Smooth muscle cell (in vitro differentiated cells): Measurements from ENCODE around the gene INPP5A. TPM values are rescaled to one million over a fixed set of nuclear protein-coding genes. Genes with fewer than 3 reads are reported as not detected.

Source experiments
- DNase-seq: peaks from one replicate; lab custom pipeline; 2025; ENCODE audit not compliant: unreplicated experiment; lab: John Stamatoyannopoulos, UW
- H2AFZ ChIP-seq: fragments of 200-600 bp; sonication (generic); 2 replicates; pipeline ENCODE4 v1.6.0; 2016; ENCODE audit warnings: antibody characterized with exemption, low read depth, mild to moderate bottlenecking
- H3F3A ChIP-seq: fragments of 200-600 bp; sonication (generic); 2 replicates; pipeline ENCODE4 v1.6.0; 2017; ENCODE audit warnings: antibody characterized with exemption, low read depth
- H3K27ac ChIP-seq: fragments of 200-600 bp; sonication (generic); 2 replicates; pipeline ENCODE4 v1.5.1; 2016; ENCODE audit warnings: low read depth, mild to moderate bottlenecking
- H3K27me3 ChIP-seq: fragments of 200-600 bp; sonication (generic); 2 replicates; pipeline ENCODE4 v1.6.1; 2016; ENCODE audit warnings: low read depth, mild to moderate bottlenecking
- H3K36me3 ChIP-seq: fragments of 200-600 bp; sonication (generic); 2 replicates; pipeline ENCODE4 v1.5.1; 2016; ENCODE audit warnings: low read depth
- H3K4me1 ChIP-seq: fragments of 200-600 bp; sonication (generic); 2 replicates; pipeline ENCODE4 v1.5.1; 2016; ENCODE audit warnings: low read depth
- H3K4me2 ChIP-seq: fragments of 200-600 bp; sonication (generic); 2 replicates; pipeline ENCODE4 v1.6.0; 2016; ENCODE audit warnings: mild to moderate bottlenecking
- H3K4me3 ChIP-seq: fragments of 200-600 bp; sonication (generic); 2 replicates; pipeline ENCODE4 v1.5.1; 2016; ENCODE audit warnings: mild to moderate bottlenecking
- H3K79me2 ChIP-seq: fragments of 200-600 bp; sonication (generic); 2 replicates; pipeline ENCODE4 v1.6.0; 2016; ENCODE audit warnings: low read depth, mild to moderate bottlenecking
- H3K9ac ChIP-seq: fragments of 200-600 bp; sonication (generic); 2 replicates; pipeline ENCODE4 v1.6.0; 2016; ENCODE audit warnings: low read depth
- H3K9me3 ChIP-seq: fragments of 200-600 bp; sonication (generic); replicated peaks from 2 replicates; pipeline ENCODE4 v1.5.1; 2016; ENCODE audit warnings: low read depth
- H4K20me1 ChIP-seq: fragments of 200-600 bp; sonication (generic); 2 replicates; pipeline ENCODE4 v1.6.0; 2016; ENCODE audit warnings: low read depth
- WGBS: methylation state at CpG from one replicate; pipeline ENCODE4 v1.1.7; 2016; ENCODE audit warnings: low lambda C conversion rate; 5-methylcytosine and 5-hydroxymethylcytosine counted together
- polyA plus RNA-seq: library from polyadenylated mRNA; unstranded; fragments of >200 nt; fragmentation: Nextera tagmentation; extraction: Ambion mirVana; gene quantifications from 2 replicates; pipeline ENCODE4 v1.2.1, GENCODE V29; 2016
- total RNA-seq: library from RNA; depleted of rRNA; stranded (reverse); fragments of >200 nt; gene quantifications from 2 replicates; pipeline ENCODE4 v1.2.3, GENCODE V29; 2014
- TF ChIP-seq, protein P1 (sequence below): fragments of 200-600 bp; sonication (generic); IDR thresholded peaks from 2 replicates; pipeline ENCODE4 v1.5.1; 2017; ENCODE audit warnings: borderline replicate concordance, mild to moderate bottlenecking, antibody characterized with exemption; ENCODE audit not compliant: insufficient read depth, poor library complexity, severe bottlenecking

INPP5A gene
- total and polyA plus RNA-seq, 2 experiments from 2014 or later, result 48.0 to 55.9 TPM

DNA sequence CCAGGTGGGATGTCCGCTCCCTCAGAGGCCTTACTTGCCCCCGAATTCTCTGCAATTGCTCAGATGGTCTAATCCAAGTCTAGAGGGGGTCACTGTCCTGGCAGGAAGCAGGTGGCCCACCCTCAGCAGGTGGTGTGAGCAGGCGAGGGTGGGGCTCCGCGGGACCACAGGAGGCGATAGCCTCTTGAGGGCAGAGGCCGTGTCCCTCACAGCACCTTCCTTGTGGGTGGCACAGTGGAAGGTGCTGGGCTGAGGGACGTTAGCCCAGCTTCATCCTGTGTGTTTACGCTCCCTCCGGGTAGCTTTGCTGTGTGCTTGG lies 38.3 kb upstream of the INPP5A start:
- DNase-seq, result no peak
- no peak overlapping the region for H3K27ac ChIP-seq
- no peak overlapping the region for H3K4me2 ChIP-seq
- TF ChIP-seq, protein P1, sequence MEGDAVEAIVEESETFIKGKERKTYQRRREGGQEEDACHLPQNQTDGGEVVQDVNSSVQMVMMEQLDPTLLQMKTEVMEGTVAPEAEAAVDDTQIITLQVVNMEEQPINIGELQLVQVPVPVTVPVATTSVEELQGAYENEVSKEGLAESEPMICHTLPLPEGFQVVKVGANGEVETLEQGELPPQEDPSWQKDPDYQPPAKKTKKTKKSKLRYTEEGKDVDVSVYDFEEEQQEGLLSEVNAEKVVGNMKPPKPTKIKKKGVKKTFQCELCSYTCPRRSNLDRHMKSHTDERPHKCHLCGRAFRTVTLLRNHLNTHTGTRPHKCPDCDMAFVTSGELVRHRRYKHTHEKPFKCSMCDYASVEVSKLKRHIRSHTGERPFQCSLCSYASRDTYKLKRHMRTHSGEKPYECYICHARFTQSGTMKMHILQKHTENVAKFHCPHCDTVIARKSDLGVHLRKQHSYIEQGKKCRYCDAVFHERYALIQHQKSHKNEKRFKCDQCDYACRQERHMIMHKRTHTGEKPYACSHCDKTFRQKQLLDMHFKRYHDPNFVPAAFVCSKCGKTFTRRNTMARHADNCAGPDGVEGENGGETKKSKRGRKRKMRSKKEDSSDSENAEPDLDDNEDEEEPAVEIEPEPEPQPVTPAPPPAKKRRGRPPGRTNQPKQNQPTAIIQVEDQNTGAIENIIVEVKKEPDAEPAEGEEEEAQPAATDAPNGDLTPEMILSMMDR, result no peak
- H3K4me3 ChIP-seq, result no peak overlapping the region
- H3K79me2 ChIP-seq, result no peaks in the 10 kb centered on the region
- H3K9ac ChIP-seq, result no peak overlapping the region
- H3F3A ChIP-seq, result no peaks in the 10 kb centered on the region
- WGBS, result 93% methylated on average over 10 of the region's 10 CpGs
- H4K20me1 ChIP-seq, result no peaks in the 10 kb centered on the region
- no peaks in the 10 kb centered on the region for H3K27me3 ChIP-seq
- H3K9me3 ChIP-seq, result no peaks in the 10 kb centered on the region
- H3K36me3 ChIP-seq, result no peaks in the 10 kb centered on the region
- H3K4me1 ChIP-seq, result no peaks in the 10 kb centered on the region
- no peak overlapping the region for H2AFZ ChIP-seq

DNA sequence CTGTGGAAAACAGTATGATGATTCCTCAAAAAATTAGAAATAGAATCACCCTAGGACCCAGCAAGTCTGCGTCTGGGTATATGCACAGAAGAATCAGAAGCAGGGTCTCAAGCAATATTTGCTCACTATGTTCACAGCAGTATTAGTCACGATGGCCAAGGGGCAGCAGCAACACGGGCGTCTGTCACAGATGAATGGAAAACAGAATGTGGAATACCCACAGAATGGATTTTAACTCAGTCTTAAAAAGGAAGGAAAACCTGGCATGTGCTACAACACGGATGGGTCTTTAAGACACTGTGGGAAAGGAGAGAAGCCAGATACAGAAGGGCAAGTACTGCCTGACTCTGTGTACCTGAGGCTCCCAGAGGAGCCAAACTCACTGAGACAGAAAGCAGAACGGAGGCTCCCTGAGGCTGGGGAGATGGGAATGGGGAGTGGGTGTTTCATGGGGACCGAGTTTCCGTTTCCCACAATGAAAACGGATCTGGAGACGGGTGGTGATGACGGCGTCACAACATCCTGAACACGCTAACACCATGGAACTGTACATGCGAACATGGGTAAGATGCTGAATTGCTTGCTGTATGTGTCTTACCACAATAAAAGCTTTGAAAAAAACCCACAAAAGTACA lies 36.7 kb upstream of the INPP5A start:
- Histone ChIP-seq H2AFZ (no peak overlapping the region), H3K4me1 (no peaks in the 10 kb centered on the region)
- WGBS, result 92% methylated on average over 14 of the region's 14 CpGs

DNA sequence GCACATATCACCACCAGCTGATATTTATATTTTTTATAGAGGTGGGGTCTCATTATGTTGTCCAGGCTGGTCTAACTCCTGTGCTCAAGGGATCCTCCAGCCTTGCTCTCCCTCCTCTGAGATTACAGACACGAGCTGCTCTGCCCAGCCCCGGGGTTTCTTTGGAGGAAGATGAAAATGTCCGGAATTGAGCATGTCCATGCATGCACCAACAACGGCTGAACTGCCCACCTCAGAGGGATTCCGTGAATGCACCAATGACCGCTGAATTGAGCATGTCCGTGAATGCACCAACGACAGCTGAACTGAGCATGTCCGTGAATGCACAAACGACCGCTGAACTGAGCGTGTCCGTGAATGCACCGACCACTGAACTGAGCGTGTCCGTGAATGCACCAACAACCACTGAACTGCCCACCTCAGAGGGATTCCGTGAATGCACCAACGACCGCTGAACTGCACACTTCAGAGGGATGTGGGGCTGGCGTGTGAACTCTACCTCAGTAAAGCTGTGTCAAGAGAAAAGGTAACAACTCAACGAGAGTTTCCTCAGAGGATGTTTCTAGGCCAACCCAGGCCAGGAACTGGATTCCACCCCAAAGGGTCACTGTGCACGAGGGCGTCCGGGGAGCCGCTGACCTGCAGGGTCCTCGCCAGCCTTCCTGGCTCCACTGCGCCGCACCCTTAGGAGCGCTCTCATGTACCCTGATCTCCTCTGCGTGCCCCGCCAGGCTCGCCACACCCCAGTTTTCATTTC lies 34.9 kb upstream of the INPP5A start:
- 85% methylated on average over 31 of the region's 32 CpGs for WGBS
- H3K4me2 ChIP-seq, result no peak overlapping the region
- DNase-seq, result no peak
- H3K9ac ChIP-seq, result no peak overlapping the region
- no peaks in the 10 kb centered on the region for H3F3A ChIP-seq
- H3K4me1 ChIP-seq, result no peaks in the 10 kb centered on the region
- H3K27me3 ChIP-seq, result no peaks in the 10 kb centered on the region
- no peak overlapping the region for H3K4me3 ChIP-seq
- TF ChIP-seq, protein P1, result no peak
- H2AFZ ChIP-seq, result no peak overlapping the region
- no peaks in the 10 kb centered on the region for H3K36me3 ChIP-seq
- H3K9me3 ChIP-seq, result no peaks in the 10 kb centered on the region
- no peaks in the 10 kb centered on the region for H4K20me1 ChIP-seq
- no peaks in the 10 kb centered on the region for H3K79me2 ChIP-seq
- H3K27ac ChIP-seq, result no peak overlapping the region

More for the DNA sequence above, 36.7 kb upstream of the INPP5A start:
- Histone ChIP-seq H3K79me2 (no peaks in the 10 kb centered on the region), H3F3A (no peaks in the 10 kb centered on the region), H3K27ac (no peak overlapping the region), H4K20me1 (no peaks in the 10 kb centered on the region), H3K4me2 (no peak overlapping the region), H3K9ac (no peak overlapping the region), H3K27me3 (no peaks in the 10 kb centered on the region), H3K36me3 (no peaks in the 10 kb centered on the region), H3K9me3 (no peaks in the 10 kb centered on the region), H3K4me3 (no peak overlapping the region)
- TF ChIP-seq, protein P1, result no peak
- DNase-seq, result no peak
